Femur (tissue), 1 donor: ENCODE results near the gene TMEM132C.

Experiments used
- DNase-seq: peaks from one replicate; pipeline ENCODE4 v3.0.0-alpha.2; 2017

The TMEM132C gene

GRCh38 chr12:128680555-128680954 lies 413.6 kb downstream of the TMEM132C start:
- no peak for DNase-seq

- DNase-seq, result no peak
These were observed 415.7 kb downstream of the TMEM132C start for GRCh38 chr12:128682548-128683275.

- no peak for DNase-seq
These were observed 417.4 kb downstream of the TMEM132C start for GRCh38 chr12:128684352-128684751.

GRCh38 chr12:128685903-128686475 lies 419.0 kb downstream of the TMEM132C start:
- DNase-seq, result no peak

GRCh38 chr12:128687851-128688250 lies 420.9 kb downstream of the TMEM132C start:
- no peak for DNase-seq

GRCh38 chr12:128690641-128691040 lies 423.7 kb downstream of the TMEM132C start:
- no peak for DNase-seq

- no peak for DNase-seq
These were observed 426.1 kb downstream of the TMEM132C start for GRCh38 chr12:128693115-128693514.

GRCh38 chr12:128693771-128694170 lies 426.8 kb downstream of the TMEM132C start:
- no peak for DNase-seq

GRCh38 chr12:128694445-128694844 lies 427.5 kb downstream of the TMEM132C start:
- no peak for DNase-seq

- no peak for DNase-seq
These were observed 428.7 kb downstream of the TMEM132C start for GRCh38 chr12:128695697-128696096.

GRCh38 chr12:128698301-128698972 lies 431.5 kb downstream of the TMEM132C start:
- DNase-seq, result no peak

- DNase-seq, result no peak
These were observed 432.1 kb downstream of the TMEM132C start for GRCh38 chr12:128699106-128699505.

GRCh38 chr12:128702371-128702770 lies 435.4 kb downstream of the TMEM132C start:
- no peak for DNase-seq

GRCh38 chr12:128705140-128705539 lies 438.2 kb downstream of the TMEM132C start:
- no peak for DNase-seq

GRCh38 chr12:128707488-128707887 lies 440.5 kb downstream of the TMEM132C start:
- no peak for DNase-seq

- no peak for DNase-seq
These were observed 441.8 kb downstream of the TMEM132C start for GRCh38 chr12:128708789-128709188.

- DNase-seq, result no peak
These were observed 442.7 kb downstream of the TMEM132C start for GRCh38 chr12:128709660-128710059.

- DNase-seq, result no peak
These were observed 444.5 kb downstream of the TMEM132C start for GRCh38 chr12:128711486-128711885.

GRCh38 chr12:128712622-128713021 lies 445.7 kb downstream of the TMEM132C start:
- DNase-seq, result no peak

GRCh38 chr12:128715485-128715884 lies 448.5 kb downstream of the TMEM132C start:
- DNase-seq, result no peak

- DNase-seq, result no peak
These were observed 457.6 kb downstream of the TMEM132C start for GRCh38 chr12:128724468-128725046.

- DNase-seq, result no peak
These were observed 459.9 kb downstream of the TMEM132C start for GRCh38 chr12:128726886-128727285.

GRCh38 chr12:128727461-128727860 lies 460.5 kb downstream of the TMEM132C start:
- no peak for DNase-seq

- DNase-seq, result no peak
These were observed 461.0 kb downstream of the TMEM132C start for GRCh38 chr12:128727999-128728398.
